HEK293 (cell line): ENCODE measurements around the gene CREM.

ENCODE experiments used
- CTCF ChIP-seq: fragments of 450-650 bp; formaldehyde crosslinking; IDR thresholded peaks from 2 replicates; pipeline ENCODE4 v1.5.1; 2016; ENCODE audit warnings: missing biosample characterization, missing genetic modification characterization
- ZBTB49 ChIP-seq: fragments of 450-650 bp; formaldehyde crosslinking; IDR thresholded peaks from 2 replicates; pipeline ENCODE4 v1.5.1; 2016; ENCODE audit warnings: missing biosample characterization, missing genetic modification characterization, low read depth
- ZNF341 ChIP-seq: fragments of 450-650 bp; formaldehyde crosslinking; IDR thresholded peaks from 2 replicates; pipeline ENCODE4; 2016; ENCODE audit warnings: low read depth, missing biosample characterization, missing genetic modification characterization
- ZNF366 ChIP-seq: fragments of 450-650 bp; formaldehyde crosslinking; conservative IDR thresholded peaks from 2 replicates; pipeline ENCODE4 v1.5.1; 2016; ENCODE audit warnings: missing biosample characterization, missing genetic modification characterization
- ZNF433 ChIP-seq: fragments of 450-650 bp; formaldehyde crosslinking; IDR thresholded peaks from 2 replicates; pipeline ENCODE4 v1.5.1; 2016; ENCODE audit warnings: missing biosample characterization, missing genetic modification characterization, low read depth
- ZNF626 ChIP-seq: fragments of 450-650 bp; sonication (Bioruptor Pico); formaldehyde crosslinking; IDR thresholded peaks from 2 replicates; pipeline ENCODE4 v1.5.1; 2018; ENCODE audit warnings: missing biosample characterization, missing genetic modification characterization, inconsistent platforms
- ZNF670 ChIP-seq: fragments of 450-650 bp; formaldehyde crosslinking; IDR thresholded peaks from 2 replicates; pipeline ENCODE4 v1.5.1; 2016; ENCODE audit warnings: missing biosample characterization, missing genetic modification characterization, low read depth
- ZNF776 ChIP-seq: fragments of 450-650 bp; formaldehyde crosslinking; IDR thresholded peaks from 2 replicates; pipeline ENCODE4 v1.5.0; 2017; ENCODE audit warnings: missing biosample characterization, missing genetic modification characterization, borderline replicate concordance
- ZNF777 ChIP-seq: fragments of 450-650 bp; formaldehyde crosslinking; IDR thresholded peaks from 2 replicates; pipeline ENCODE4 v1.5.1; 2017; ENCODE audit warnings: missing biosample characterization, missing genetic modification characterization, borderline replicate concordance

DNA sequence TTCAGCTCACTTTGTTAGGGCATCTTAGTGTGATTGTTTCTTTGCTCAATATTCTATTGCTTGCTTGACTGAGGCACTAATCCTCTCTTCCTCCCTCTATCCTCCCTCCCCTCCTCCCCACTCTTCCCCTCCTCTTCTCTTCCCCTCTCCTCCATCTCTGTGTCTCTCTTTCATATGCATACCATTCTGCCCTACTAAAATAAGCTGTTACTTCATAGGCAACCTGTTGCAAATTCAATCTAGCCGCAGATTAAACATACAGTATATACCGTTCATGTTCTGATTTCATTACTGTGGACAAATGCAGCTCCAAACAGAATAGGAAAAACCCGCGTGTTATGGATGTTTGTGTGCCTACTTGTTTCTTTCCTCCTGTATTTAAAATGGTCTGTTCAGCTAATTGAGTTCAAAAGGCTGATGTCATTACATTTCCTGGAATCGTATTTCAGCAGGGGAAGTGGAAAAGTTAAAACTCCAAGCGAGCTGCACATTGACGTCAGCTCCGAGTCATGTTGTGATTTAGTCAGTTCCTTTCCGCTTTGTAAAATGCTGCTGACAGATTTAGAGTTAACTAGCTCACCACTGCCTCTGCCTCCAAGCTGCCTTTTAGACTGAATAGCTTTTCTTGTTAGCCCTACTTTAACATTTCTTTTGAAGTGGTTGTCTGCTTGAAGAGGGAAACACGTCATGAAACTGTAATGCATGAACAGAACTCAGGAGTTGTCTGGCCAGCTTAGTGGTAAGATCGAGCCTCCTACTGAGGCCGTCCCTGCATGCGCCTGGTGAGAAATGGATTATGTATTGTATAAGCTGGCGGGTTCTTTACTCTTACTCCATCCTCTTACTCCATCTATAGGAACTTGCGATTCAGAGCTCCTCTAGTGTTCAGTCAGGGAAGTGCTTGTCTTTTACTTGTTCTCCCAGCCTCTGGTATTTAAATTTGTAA lies 69.0 kb downstream of the CREM start:
- TF ChIP-seq ZNF777 (tag by site-specific recombination) (no peak), ZNF626 (tag by site-specific recombination) (no peak), CTCF (tag by site-specific recombination) (no peak; the same call in 1 of the 2 replicates), ZNF341 (tag by site-specific recombination) (peak; percentile 42; the same call in 1 of the 2 replicates), ZNF433 (tag by site-specific recombination) (no peak), ZNF366 (tag by site-specific recombination) (peak; percentile 98), ZNF776 (no peak), ZBTB49 (tag by site-specific recombination) (no peak), ZNF670 (no peak)
